Measurements from ENCODE around the gene PDLIM7.
A peak's percentile ranks its signal among the peaks of the same experiment; 100 is the strongest.

GRCh38 chr5:177455661-177456590, 41.5 kb downstream of the PDLIM7 start:
- TF ChIP-seq CTCF (IDR thresholded peaks at IDR 0.05) (peak; percentile 92), ZFX (IDR thresholded peaks at IDR 0.05; ENCODE audit: borderline replicate concordance) (no peak)
